ENCODE measurements around the gene CFAP161. TPM values are rescaled to one million over a fixed set of nuclear protein-coding genes. Genes with fewer than 3 reads are reported as not detected.

The CFAP161 gene
- total RNA-seq, 3 donors from 2014 or later: 0.54 TPM; not detected in 2

DNA sequence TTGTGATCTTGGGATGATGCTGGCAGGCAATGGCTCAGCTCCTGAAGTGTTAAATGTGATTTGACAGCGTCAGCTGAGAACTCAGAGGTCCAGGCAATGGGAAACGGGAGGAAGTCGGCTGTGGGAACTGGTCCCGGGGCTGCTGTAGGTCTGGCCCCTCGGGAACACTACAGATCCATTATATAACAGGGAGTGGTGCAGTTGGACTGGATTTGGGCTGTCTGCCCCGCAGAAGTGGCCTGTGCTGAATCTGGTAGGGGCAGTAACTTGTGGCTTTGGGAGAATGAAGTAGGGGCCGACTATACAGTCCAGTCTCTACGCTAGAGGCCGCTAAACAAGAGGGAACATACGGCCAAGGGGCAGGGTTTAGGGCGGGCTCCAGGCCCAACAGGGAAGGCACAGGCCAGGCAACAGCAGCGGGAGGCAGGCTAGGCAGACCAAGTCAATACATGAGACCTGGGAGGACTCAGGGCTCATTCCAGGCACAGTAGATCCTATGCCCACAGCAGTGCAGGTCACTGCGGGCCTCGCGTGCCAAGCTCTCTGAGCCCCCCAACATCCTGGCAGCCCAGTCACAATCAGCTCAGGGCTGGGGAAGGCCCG, 42.3 kb downstream of the CFAP161 start:
- DNase-seq: no peak
- no peaks in the 10 kb centered on the region for H3K9me3 ChIP-seq
- H3K4me1 ChIP-seq (ENCODE audit: low read depth): no peaks in the 10 kb centered on the region
- no peak overlapping the region for H3K4me3 ChIP-seq
- TF ChIP-seq, protein P1, sequence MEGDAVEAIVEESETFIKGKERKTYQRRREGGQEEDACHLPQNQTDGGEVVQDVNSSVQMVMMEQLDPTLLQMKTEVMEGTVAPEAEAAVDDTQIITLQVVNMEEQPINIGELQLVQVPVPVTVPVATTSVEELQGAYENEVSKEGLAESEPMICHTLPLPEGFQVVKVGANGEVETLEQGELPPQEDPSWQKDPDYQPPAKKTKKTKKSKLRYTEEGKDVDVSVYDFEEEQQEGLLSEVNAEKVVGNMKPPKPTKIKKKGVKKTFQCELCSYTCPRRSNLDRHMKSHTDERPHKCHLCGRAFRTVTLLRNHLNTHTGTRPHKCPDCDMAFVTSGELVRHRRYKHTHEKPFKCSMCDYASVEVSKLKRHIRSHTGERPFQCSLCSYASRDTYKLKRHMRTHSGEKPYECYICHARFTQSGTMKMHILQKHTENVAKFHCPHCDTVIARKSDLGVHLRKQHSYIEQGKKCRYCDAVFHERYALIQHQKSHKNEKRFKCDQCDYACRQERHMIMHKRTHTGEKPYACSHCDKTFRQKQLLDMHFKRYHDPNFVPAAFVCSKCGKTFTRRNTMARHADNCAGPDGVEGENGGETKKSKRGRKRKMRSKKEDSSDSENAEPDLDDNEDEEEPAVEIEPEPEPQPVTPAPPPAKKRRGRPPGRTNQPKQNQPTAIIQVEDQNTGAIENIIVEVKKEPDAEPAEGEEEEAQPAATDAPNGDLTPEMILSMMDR (IDR thresholded peaks at IDR 0.05): no peak
- ATAC-seq: peak; percentile 21
- intact Hi-C loops (cut with DNase I, micrococcal nuclease): no loop called here
- no peaks in the 10 kb centered on the region for H3K36me3 ChIP-seq (ENCODE audit: low read depth)

DNA sequence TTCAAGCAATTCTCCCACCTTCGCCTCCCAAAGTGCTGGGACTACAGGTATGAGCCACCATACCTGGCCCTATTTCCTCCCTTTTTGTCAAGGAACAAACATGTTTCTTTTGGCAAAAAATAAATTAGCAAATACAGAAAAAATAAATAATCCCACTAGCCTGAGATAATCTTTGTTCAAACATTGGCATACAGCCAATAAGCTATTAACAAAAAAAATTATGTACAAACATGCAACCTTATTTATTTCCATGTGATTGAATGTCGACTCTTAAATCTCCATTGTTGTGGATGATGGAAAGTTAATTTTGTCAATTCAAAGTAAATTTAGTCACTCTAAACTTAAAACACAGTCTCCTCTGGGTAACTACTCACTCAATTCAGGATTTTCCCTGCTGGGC, 44.3 kb downstream of the CFAP161 start:
- DNase-seq (no peak), ATAC-seq (no peak)
- TF ChIP-seq, protein P1 (IDR thresholded peaks at IDR 0.05): no peak

DNA sequence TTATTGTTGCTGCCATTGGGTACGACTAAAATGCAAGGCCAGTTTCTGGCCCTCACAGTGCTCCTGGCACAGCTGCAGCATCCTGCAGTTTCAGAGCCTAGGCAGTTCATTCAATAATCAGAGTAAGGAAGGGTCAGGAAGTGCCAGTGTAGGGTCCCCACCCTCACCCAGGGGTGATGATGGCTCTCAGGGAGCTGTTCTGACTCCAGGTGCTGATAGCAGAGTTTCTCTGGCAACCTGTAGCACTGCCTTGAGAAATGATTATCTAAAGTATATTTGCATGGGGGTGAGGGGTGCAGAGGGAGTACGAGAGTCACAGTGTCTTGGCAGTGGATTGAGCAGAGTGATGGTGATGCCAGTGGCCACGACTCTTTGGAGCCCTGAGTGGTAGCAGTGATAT, 47.1 kb downstream of the CFAP161 start:
- intact Hi-C loops (cut with DNase I, micrococcal nuclease): no loop called here
- TF ChIP-seq, protein P1 (IDR thresholded peaks at IDR 0.05): no peak

More for the DNA sequence above, 44.3 kb downstream of the CFAP161 start:
- Histone ChIP-seq H3K4me3 (no peak overlapping the region), H3K9me3 (no peaks in the 10 kb centered on the region), H3K4me1 (ENCODE audit: low read depth) (no peaks in the 10 kb centered on the region), H3K36me3 (ENCODE audit: low read depth) (no peaks in the 10 kb centered on the region)
- intact Hi-C loops (cut with DNase I, micrococcal nuclease): no loop called here

DNA sequence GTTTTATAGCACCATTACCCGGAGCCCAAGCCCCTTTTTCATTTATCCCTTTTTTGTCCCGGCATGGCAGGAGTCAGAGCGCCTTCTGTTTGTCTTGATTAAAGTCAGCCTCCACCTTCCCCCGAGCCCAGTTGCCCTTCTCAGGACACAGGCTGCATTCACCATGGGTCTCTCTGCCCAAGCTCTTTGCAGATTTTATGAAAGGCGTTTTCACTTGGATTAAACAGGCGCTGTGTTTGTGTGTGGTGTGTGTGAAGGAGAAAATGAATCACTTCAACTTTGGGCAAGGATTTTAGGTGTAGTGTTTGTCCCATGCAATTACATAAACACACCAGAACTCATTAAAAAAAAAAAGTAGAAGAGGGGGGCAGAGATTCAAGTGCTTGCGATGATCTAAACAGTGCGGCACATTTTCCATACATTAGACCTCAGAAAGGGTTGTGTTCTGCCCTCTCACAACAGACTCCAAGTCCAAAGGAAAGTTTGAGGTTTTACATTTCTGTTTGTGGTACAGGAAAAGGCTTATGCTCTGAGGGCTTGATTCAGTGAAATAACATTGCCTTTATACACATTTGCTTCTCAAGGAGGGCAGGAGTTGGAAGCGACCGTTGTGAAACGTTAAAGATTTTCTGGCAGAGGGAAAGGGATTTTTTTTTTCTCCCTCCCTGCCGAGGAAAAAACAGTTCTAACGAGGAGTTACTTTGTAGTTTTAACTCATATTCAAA, 48.1 kb downstream of the CFAP161 start:
- ATAC-seq (no peak), DNase-seq (no peak)
- Histone ChIP-seq H3K9me3 (no peaks in the 10 kb centered on the region), H3K4me1 (ENCODE audit: low read depth) (no peaks in the 10 kb centered on the region), H3K4me3 (no peak overlapping the region), H3K36me3 (ENCODE audit: low read depth) (no peaks in the 10 kb centered on the region)
- TF ChIP-seq, protein P1 (IDR thresholded peaks at IDR 0.05): no peak
- intact Hi-C loops (cut with DNase I, micrococcal nuclease): no loop called here

More for the DNA sequence above, 47.1 kb downstream of the CFAP161 start:
- Histone ChIP-seq H3K4me1 (ENCODE audit: low read depth) (no peaks in the 10 kb centered on the region), H3K36me3 (ENCODE audit: low read depth) (no peaks in the 10 kb centered on the region), H3K9me3 (no peaks in the 10 kb centered on the region), H3K4me3 (no peak overlapping the region)
- no peak for ATAC-seq
- DNase-seq: no peak

DNA sequence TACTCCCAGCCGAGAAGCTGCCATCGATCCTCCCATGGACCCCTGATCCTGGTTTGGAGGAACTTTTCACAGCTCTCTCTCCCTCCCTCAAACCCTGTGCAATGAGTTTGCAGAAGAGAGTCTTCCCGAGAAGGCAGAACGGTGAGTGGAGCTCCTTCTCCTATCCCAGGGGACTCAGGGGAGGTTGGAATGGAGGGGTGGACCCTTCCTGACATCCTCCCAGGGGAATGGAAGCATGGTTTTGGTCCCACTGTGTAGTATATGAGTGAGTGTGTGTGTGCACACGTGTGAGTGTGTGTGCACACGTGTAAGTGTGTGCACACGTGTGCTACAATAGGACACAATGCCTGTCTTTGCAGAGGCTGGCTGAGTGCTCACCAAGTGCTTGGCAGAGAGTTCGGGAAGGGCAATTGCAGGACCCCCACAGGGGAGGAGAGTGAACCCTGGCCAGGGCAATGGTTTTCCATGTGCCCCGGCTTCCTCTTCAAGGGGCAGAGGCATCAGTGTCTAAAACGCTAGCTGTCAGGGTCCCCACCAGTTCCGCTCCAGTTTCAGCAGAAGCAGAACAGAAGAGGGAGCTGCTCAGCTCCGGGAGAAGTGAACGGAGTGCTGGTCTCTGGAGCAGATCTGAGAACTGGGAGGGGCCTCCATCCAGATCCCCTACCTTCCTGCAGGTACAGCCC, 48.8 kb downstream of the CFAP161 start:
- intact Hi-C loops (cut with DNase I, micrococcal nuclease): no loop called here
- peak; percentile 42 for ATAC-seq
- H3K4me1 ChIP-seq (ENCODE audit: low read depth): no peaks in the 10 kb centered on the region
- no peaks in the 10 kb centered on the region for H3K36me3 ChIP-seq (ENCODE audit: low read depth)
- no peak for DNase-seq
- no peaks in the 10 kb centered on the region for H3K9me3 ChIP-seq
- H3K4me3 ChIP-seq: no peak overlapping the region
- TF ChIP-seq, protein P1 (IDR thresholded peaks at IDR 0.05): no peak
